CD4-positive, alpha-beta T cell treated with Interleukin-4 for 1 hour (primary cell): ENCODE data around the gene VARS1.
A peak's percentile ranks its signal among the peaks of the same experiment; 100 is the strongest.
"Not testable (repeated sequence)": the region's sequence is repeated elsewhere in the genome, so short reads cannot be mapped to it uniquely, and the experiment has no call there.

Source experiments
- DNase-seq, 2 donors: peaks; one replicate each; pipeline ENCODE4 v3.0.0-alpha.2; 2020 to 2022

Gene VARS1

GRCh38 chr6:31821301-31822035 is 25.9 kb upstream of the VARS1 start:
- peak in 1 of 2 donors; percentile 48 for DNase-seq

GRCh38 chr6:31820399-31820798 is 24.8 kb upstream of the VARS1 start:
- DNase-seq = not testable (repeated sequence)

DNA sequence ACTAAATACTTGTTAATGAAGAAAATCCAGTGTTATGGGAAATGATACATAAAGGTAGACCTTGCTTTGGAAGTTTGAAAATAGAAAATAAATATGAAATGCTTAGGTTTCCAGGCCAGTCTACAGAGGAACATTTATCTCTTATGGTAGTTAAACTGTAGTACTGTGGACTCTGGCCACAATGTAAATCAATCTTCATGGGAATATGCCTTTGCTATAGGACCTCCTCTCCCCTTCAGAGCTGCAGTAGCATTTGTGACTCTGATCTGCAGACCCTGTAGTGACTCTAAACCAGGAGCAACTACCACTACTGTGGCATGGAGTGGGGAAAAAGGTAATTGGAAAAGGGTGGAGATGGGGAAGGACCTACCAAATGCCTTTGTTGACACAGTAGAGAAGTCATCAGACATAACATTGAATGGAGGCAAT is 24.3 kb upstream of the VARS1 start:
- no peak for DNase-seq

- not testable (repeated sequence) for DNase-seq
Observed at GRCh38 chr6:31817929-31818511, 22.5 kb upstream of the VARS1 start.

DNA sequence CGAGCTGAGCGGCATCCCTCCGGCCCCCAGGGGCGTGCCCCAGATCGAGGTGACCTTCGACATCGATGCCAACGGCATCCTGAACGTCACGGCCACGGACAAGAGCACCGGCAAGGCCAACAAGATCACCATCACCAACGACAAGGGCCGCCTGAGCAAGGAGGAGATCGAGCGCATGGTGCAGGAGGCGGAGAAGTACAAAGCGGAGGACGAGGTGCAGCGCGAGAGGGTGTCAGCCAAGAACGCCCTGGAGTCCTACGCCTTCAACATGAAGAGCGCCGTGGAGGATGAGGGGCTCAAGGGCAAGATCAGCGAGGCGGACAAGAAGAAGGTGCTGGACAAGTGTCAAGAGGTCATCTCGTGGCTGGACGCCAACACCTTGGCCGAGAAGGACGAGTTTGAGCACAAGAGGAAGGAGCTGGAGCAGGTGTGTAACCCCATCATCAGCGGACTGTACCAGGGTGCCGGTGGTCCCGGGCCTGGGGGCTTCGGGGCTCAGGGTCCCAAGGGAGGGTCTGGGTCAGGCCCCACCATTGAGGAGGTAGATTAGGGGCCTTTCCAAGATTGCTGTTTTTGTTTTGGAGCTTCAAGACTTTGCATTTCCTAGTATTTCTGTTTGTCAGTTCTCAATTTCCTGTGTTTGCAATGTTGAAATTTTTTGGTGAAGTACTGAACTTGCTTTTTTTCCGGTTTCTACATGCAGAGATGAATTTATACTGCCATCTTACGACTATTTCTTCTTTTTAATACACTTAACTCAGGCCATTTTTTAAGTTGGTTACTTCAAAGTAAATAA is 21.8 kb upstream of the VARS1 start:
- peak in 1 of 2 donors; percentile 72 for DNase-seq

DNA sequence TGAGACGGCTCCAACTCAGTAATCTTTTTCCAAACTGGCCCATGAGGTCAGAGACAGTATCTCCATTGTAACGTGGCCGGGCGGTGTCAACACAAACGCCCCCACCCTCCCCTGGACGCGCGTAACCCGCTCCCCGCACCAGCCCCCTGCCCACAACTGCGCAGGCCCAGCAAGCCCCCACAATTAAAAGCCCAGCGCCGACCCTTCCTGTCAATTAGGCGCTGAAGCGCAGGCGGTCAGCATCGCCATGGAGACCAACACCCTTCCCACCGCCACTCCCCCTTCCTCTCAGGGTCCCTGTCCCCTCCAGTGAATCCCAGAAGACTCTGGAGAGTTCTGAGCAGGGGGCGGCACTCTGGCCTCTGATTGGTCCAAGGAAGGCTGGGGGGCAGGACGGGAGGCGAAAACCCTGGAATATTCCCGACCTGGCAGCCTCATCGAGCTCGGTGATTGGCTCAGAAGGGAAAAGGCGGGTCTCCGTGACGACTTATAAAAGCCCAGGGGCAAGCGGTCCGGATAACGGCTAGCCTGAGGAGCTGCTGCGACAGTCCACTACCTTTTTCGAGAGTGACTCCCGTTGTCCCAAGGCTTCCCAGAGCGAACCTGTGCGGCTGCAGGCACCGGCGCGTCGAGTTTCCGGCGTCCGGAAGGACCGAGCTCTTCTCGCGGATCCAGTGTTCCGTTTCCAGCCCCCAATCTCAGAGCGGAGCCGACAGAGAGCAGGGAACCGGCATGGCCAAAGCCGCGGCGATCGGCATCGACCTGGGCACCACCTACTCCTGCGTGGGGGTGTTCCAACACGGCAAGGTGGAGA is 19.7 kb upstream of the VARS1 start, which contains the start of the genes HSPA1A and HSPA1L:
TSS of gene HSPA1A (plus strand) at position 519 of the 814 bp plus-strand sequence. CDS start at position 733, 214 bp downstream.
TSS of gene HSPA1L (minus strand) at position 259 of the 814 bp plus-strand sequence. CDS start 3,311 bp downstream, outside the sequence.
- DNase-seq = peak; percentile 86 to 90

- DNase-seq = peak; percentile 75 to 76
Observed at GRCh38 chr6:31814677-31815024, 19.1 kb upstream of the VARS1 start.

- no peak for DNase-seq
Observed at GRCh38 chr6:31813465-31813849, 17.9 kb upstream of the VARS1 start.

DNA sequence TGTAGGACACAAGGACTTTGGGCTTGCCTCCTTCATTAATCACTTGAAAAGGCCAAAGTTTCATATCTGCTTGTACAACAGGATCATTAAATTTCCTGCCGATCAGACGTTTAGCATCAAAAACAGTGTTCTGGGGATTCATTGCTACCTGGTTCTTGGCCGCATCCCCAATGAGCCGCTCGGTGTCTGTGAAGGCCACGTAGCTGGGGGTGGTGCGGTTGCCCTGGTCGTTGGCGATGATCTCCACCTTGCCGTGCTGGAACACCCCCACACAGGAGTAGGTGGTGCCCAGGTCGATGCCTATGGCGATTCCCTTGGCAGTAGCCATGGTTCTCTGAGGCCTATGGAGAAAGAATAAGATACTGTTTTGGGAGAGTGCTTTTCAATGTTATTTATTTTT is 16.1 kb upstream of the VARS1 start:
- no peak for DNase-seq

- DNase-seq = not testable (repeated sequence)
Observed at GRCh38 chr6:31808599-31808998, 13.0 kb upstream of the VARS1 start.

DNA sequence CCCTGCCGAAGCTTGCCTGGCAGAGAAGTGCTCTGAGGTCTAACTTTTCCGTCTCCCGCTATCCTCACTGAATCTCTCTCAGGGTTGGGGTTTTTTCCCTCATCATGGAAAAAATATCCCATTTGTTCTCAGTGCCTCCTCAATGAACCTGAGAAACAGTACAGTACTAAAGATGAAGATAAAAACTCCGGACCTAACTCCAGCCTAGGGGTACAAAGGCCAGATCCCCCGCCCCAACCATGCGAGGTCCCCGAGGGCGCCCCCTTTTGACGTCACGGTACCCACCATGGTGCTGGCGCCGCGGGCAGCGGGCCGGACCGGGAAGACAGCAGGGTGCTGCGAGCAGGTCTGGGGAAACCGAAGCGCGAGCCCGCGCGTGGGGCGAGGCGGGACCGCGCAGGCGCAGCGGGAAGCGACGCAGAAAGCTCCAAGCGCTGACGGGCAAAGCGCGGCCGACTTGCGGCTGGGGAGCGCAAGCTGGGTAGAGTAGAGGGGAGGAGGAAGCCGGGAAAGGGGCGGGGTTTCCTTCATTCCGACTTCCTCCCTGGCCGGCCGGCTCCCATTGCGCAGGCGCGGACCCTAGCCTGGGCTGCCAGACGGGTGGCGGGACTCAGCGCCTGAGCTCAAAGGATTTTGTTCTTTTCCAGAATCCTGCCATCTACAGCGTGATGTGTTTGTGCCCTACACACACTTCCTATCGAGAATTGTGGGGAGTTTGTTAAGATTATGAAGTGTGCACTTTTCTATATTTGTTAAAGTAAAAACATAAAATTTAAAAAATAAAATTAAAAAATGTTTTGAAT is 11.1 kb upstream of the VARS1 start, which contains the start of gene LSM2:
TSS of gene LSM2 (minus strand) at position 497 of the 803 bp plus-strand sequence. CDS start at position 288, 209 bp downstream.
- DNase-seq = peak; percentile 97 to 98

DNA sequence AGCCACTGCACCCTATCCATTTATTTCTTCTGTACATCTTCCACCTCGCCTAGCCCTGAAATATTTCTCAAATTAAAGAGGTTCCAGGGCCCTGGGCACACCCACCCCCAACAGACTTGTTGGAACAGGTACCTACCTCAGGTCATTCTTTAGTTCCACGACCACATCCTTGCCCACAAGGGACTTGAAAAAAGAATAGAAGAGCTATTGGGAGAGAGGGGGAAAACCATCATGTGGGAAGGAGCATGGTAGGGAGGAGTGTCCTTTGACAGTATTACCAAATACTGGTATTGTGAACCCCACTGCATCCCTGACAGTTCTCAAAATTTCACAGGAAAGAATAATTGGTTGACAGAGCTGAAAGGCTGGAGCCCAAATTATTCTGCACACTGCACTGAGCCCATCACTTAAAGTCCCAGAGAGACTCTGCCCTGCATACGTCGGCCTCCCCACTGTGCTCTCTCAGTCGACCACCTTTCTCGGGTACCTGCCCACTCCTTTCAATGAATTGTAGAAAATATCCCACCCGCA is 10.5 kb upstream of the VARS1 start:
- DNase-seq = no peak

- not testable (repeated sequence) for DNase-seq
Observed at GRCh38 chr6:31801031-31801927, 5.7 kb upstream of the VARS1 start.

- no peak for DNase-seq
Observed at GRCh38 chr6:31799781-31800180, 4.2 kb upstream of the VARS1 start.

DNA sequence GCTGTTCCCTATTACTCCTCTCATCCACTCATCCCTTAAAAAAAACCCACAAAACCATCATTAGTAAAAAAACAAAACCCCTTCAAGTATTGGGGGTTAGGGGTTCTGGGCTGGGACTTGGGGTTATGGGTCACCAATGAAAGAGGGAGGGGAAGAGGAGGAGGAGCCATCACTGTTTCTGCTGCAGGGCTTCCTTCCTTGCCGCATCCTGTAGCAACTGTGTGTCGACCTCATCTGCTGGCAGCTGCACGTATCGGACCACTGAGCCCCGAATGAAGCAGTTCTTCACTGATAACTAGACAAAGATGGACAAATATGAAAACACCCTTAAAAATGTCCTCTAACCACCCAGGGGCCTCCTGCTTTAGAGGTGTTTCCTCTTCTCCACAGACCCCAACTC is 2.0 kb upstream of the VARS1 start:
- DNase-seq = peak; percentile 55 to 60

- DNase-seq = no peak
Observed at GRCh38 chr6:31796993-31797385, 1.4 kb upstream of the VARS1 start.

DNA sequence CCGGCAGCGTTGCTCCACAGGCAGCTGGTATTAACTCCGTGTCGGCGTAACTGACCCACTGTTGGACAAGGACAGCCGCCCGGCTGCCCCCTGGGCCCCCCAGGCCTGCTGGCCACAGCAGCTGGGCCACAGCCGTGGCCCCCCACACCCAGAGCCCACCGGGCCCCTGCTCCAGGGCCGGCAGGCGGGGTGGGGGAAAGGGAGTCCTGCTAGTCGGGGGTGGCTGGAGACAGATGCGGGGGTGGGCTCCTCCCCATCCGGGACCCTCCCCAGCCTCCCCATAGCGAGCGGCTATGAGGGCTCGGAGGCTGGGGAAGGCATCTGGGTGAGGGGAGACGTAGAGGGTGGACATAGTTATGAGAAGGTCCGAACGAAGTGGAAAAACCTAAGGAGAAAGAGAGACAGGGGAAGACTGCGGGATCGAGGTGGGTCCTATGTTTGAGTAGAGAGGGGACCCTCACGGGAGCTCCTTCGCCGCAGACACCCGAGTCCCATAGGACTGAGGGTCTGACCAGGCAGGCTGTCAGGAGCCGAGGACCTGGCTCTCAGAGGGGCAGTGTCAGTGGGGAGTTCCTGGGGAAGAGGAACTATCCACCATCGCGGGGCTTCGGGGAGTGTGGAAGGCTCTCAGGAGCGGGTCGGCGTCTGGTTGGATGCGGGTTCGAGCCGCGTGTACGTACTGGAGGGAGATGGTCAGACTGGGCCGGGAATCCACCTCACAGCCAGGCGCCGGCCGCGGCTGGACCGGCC is 511 bp downstream of the VARS1 start:
- DNase-seq = no peak

- peak in 1 of 2 donors; percentile 28 for DNase-seq
Observed at GRCh38 chr6:31794294-31794865, 1.2 kb downstream of the VARS1 start.

DNA sequence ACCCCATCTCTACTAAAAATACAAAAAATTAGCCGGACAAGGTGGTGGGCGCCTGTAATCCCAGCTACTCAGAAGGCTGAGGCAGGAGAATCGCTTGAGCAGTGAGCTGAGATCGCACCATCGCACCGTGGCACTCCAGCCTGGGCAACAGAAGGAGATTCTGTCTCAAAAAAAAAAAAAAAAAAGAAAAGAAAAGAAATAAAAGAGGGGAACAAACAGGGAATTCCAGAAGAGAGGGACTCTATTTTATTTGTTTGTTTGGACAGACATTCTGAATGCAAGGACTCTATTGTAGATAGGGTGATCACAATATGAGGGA is 1.7 kb downstream of the VARS1 start:
- DNase-seq = not testable (repeated sequence)
